OCI-LY1 (cell line): Measurements from ENCODE around the gene SLC27A2.
"Not testable (repeated sequence)": the region's sequence is repeated elsewhere in the genome, so short reads cannot be mapped to it uniquely, and the experiment has no call there.

Experiments
- H2AFZ ChIP-seq: fragments of 200-600 bp; sonication (generic), shearing (Covaris generic); 2 replicates; pipeline ENCODE4 v1.6.0; 2014; ENCODE audit warnings: antibody characterized with exemption, mild to moderate bottlenecking, low read length
- H3F3A ChIP-seq: fragments of 200-600 bp; sonication (generic), shearing (Covaris generic); 2 replicates; pipeline ENCODE4 v1.6.0; 2014; ENCODE audit warnings: mild to moderate bottlenecking, antibody characterized with exemption, low read length, moderate library complexity; ENCODE audit not compliant: insufficient read depth
- H3K27ac ChIP-seq: fragments of 200-600 bp; sonication (generic); 2 replicates; pipeline ENCODE4 v1.5.1; 2014; ENCODE audit warnings: low read length, mixed run types, mild to moderate bottlenecking, low read depth; ENCODE audit not compliant: poor library complexity, severe bottlenecking
- H3K27me3 ChIP-seq: fragments of 200-600 bp; sonication (generic); 2 replicates; pipeline ENCODE4 v1.6.0; 2014; ENCODE audit warnings: antibody characterized with exemption, mild to moderate bottlenecking, low read length, moderate library complexity; ENCODE audit not compliant: insufficient read depth
- H3K36me3 ChIP-seq: fragments of 200-600 bp; sonication (generic); 2 replicates; pipeline ENCODE4 v1.6.1; 2014; ENCODE audit warnings: mild to moderate bottlenecking, antibody characterized with exemption, low read length, moderate library complexity, mixed read lengths; ENCODE audit not compliant: insufficient read depth
- H3K4me1 ChIP-seq: fragments of 200-600 bp; sonication (generic); 2 replicates; pipeline ENCODE4 v1.5.1; 2014; ENCODE audit warnings: mild to moderate bottlenecking, low read length, moderate library complexity; ENCODE audit not compliant: insufficient read depth, severe bottlenecking
- H3K4me2 ChIP-seq: fragments of 200-600 bp; sonication (generic), shearing (Covaris generic); 2 replicates; pipeline ENCODE4 v1.6.1; 2014; ENCODE audit warnings: low read length
- H3K4me3 ChIP-seq: fragments of 200-600 bp; sonication (generic); 2 replicates; pipeline ENCODE4 v1.5.1; 2014; ENCODE audit warnings: low read length, low read depth, mild to moderate bottlenecking, mixed read lengths; ENCODE audit not compliant: poor library complexity, severe bottlenecking
- H3K79me2 ChIP-seq: fragments of 200-600 bp; shearing (Covaris generic); 2 replicates; pipeline ENCODE4 v1.6.1; 2016; ENCODE audit warnings: mixed run types, low read length, mixed read lengths; ENCODE audit not compliant: insufficient read depth
- H3K9ac ChIP-seq: fragments of 200-600 bp; sonication (generic), shearing (Covaris generic); 2 replicates; pipeline ENCODE4 v1.6.1; 2014; ENCODE audit warnings: mild to moderate bottlenecking, low read length, mixed read lengths
- H3K9me2 ChIP-seq: fragments of 200-600 bp; sonication (generic), shearing (Covaris generic); 2 replicates; pipeline ENCODE4 v1.6.1; 2014; ENCODE audit warnings: low read depth, mild to moderate bottlenecking, low read length, mixed read lengths
- H3K9me3 ChIP-seq: fragments of 200-600 bp; shearing (Covaris generic); 2 replicates; pipeline ENCODE4 v1.6.1; 2014; ENCODE audit warnings: low read length, mixed read lengths
- H4K20me1 ChIP-seq: fragments of 200-600 bp; sonication (generic), shearing (Covaris generic); 2 replicates; pipeline ENCODE4 v1.6.0; 2016; ENCODE audit warnings: mild to moderate bottlenecking, low read length; ENCODE audit not compliant: insufficient read depth
- CTCF ChIP-seq: fragments of 200-600 bp; sonication (generic), shearing (Covaris generic); IDR thresholded peaks from 2 replicates; pipeline ENCODE4 v1.5.1; 2017; ENCODE audit warnings: mild to moderate bottlenecking, antibody characterized with exemption, low read length, moderate library complexity, mixed read lengths
- EZH2 ChIP-seq: fragments of 200-600 bp; sonication (generic), shearing (Covaris generic); IDR thresholded peaks from 2 replicates; pipeline ENCODE4 v1.8.0; 2017; ENCODE audit warnings: borderline replicate concordance, mixed run types, mild to moderate bottlenecking, antibody characterized with exemption, low read length, moderate library complexity, mixed read lengths

Gene SLC27A2

GRCh38 chr15:50186752-50187151, 4.8 kb downstream of the SLC27A2 start:
- Histone ChIP-seq H3K27me3 (no peaks in the 10 kb centered on the region), H3K9me3 (no peaks in the 10 kb centered on the region), H3K36me3 (no peaks in the 10 kb centered on the region), H3K79me2 (no peaks in the 10 kb centered on the region), H3F3A (no peaks in the 10 kb centered on the region), H3K4me2 (no peak overlapping the region), H3K9ac (no peak overlapping the region), H2AFZ (no peak overlapping the region), H3K4me1 (no peaks in the 10 kb centered on the region), H3K9me2 (no peaks in the 10 kb centered on the region), H4K20me1 (no peaks in the 10 kb centered on the region), H3K27ac (no peak overlapping the region), H3K4me3 (no peak overlapping the region)
- TF ChIP-seq EZH2 (no peak), CTCF (no peak)

- no peak overlapping the region for H3K9ac ChIP-seq
- no peaks in the 10 kb centered on the region for H3K79me2 ChIP-seq
- no peaks in the 10 kb centered on the region for H3K27me3 ChIP-seq
- H3K9me2 ChIP-seq: no peaks in the 10 kb centered on the region
- H3K27ac ChIP-seq: no peak overlapping the region
- no peaks in the 10 kb centered on the region for H3F3A ChIP-seq
- no peaks in the 10 kb centered on the region for H3K4me1 ChIP-seq
- no peaks in the 10 kb centered on the region for H3K36me3 ChIP-seq
- H3K4me3 ChIP-seq: no peak overlapping the region
- TF ChIP-seq CTCF: no peak
- H4K20me1 ChIP-seq: no peaks in the 10 kb centered on the region
- H3K9me3 ChIP-seq: no peaks in the 10 kb centered on the region
- no peak overlapping the region for H2AFZ ChIP-seq
- H3K4me2 ChIP-seq: no peak overlapping the region
These were observed 5.5 kb downstream of the SLC27A2 start for GRCh38 chr15:50187525-50187924.

GRCh38 chr15:50187997-50188396, 6.0 kb downstream of the SLC27A2 start:
- Histone ChIP-seq H3F3A (no peaks in the 10 kb centered on the region), H3K27me3 (no peaks in the 10 kb centered on the region), H3K9me2 (no peaks in the 10 kb centered on the region), H3K9ac (no peak overlapping the region), H3K4me2 (no peak overlapping the region), H2AFZ (no peak overlapping the region), H3K36me3 (no peaks in the 10 kb centered on the region), H3K79me2 (no peaks in the 10 kb centered on the region), H4K20me1 (no peaks in the 10 kb centered on the region), H3K4me1 (no peaks in the 10 kb centered on the region), H3K9me3 (no peaks in the 10 kb centered on the region), H3K4me3 (no peak overlapping the region), H3K27ac (no peak overlapping the region)
- TF ChIP-seq EZH2 (no peak), CTCF (no peak)

- not testable (repeated sequence) for H3K79me2 ChIP-seq, H3K27ac ChIP-seq, H4K20me1 ChIP-seq, H3K36me3 ChIP-seq, H3K4me2 ChIP-seq, H2AFZ ChIP-seq, H3K27me3 ChIP-seq, H3K9me2 ChIP-seq, H3F3A ChIP-seq, H3K4me1 ChIP-seq, H3K9ac ChIP-seq, H3K9me3 ChIP-seq, H3K4me3 ChIP-seq
These were observed 6.8 kb downstream of the SLC27A2 start for GRCh38 chr15:50188793-50189192.
